HG03439 (cell line): ENCODE measurements around the gene CPVL.

Source experiments
- ATAC-seq: cut with Tn5 transposase; IDR thresholded peaks from one replicate; pipeline ENCODE4 v1.9.1; 2021; ENCODE audit warnings: mild to moderate bottlenecking, moderate library complexity; ENCODE audit not compliant: unreplicated experiment

Gene CPVL

GRCh38 chr7:28980451-28981160 is 165.7 kb downstream of the CPVL start:
- ATAC-seq = no peak

- no peak for ATAC-seq
These were observed 166.6 kb downstream of the CPVL start for GRCh38 chr7:28979776-28980175.

- ATAC-seq = no peak
These were observed 168.5 kb downstream of the CPVL start for GRCh38 chr7:28977881-28978280.

- ATAC-seq = no peak
These were observed 170.3 kb downstream of the CPVL start for GRCh38 chr7:28976022-28976421.

GRCh38 chr7:28973591-28973990 is 172.7 kb downstream of the CPVL start:
- no peak for ATAC-seq

GRCh38 chr7:28964056-28964455 is 182.3 kb downstream of the CPVL start:
- no peak for ATAC-seq

GRCh38 chr7:28961972-28962371 is 184.4 kb downstream of the CPVL start:
- ATAC-seq = no peak

- ATAC-seq = no peak
These were observed 186.1 kb downstream of the CPVL start for GRCh38 chr7:28960071-28960840.

- no peak for ATAC-seq
These were observed 187.4 kb downstream of the CPVL start for GRCh38 chr7:28958980-28959347.

- ATAC-seq = no peak
These were observed 187.9 kb downstream of the CPVL start, which contains the start of gene TRIL for GRCh38 chr7:28958235-28958979. TSS of gene TRIL (minus strand) at chr7:28958330. CDS start at chr7:28958046, 284 bp downstream.

GRCh38 chr7:28957751-28958234 is 188.5 kb downstream of the CPVL start:
- no peak for ATAC-seq

GRCh38 chr7:28957064-28957750 is 189.1 kb downstream of the CPVL start:
- no peak for ATAC-seq

GRCh38 chr7:28956608-28957063 is 189.7 kb downstream of the CPVL start:
- ATAC-seq = no peak

GRCh38 chr7:28955718-28956607 is 190.4 kb downstream of the CPVL start:
- ATAC-seq = no peak

- ATAC-seq = no peak
These were observed 191.0 kb downstream of the CPVL start for GRCh38 chr7:28955356-28955717.

GRCh38 chr7:28954946-28955345 is 191.4 kb downstream of the CPVL start:
- no peak for ATAC-seq

- ATAC-seq = no peak
These were observed 191.9 kb downstream of the CPVL start for GRCh38 chr7:28954471-28954870.

- no peak for ATAC-seq
These were observed 192.7 kb downstream of the CPVL start for GRCh38 chr7:28953633-28954032.
